ENCODE data around the gene HEATR5B. TPM values are rescaled to one million over a fixed set of nuclear protein-coding genes. Genes with fewer than 3 reads are reported as not detected.

Gene HEATR5B
- total and polyA plus RNA-seq, 10 of the 15 experiments (the other 5 are each of a cell fraction or from before 2014, with no cell fraction given), result 4.1 to 34.7 (median 17.7) TPM

DNA sequence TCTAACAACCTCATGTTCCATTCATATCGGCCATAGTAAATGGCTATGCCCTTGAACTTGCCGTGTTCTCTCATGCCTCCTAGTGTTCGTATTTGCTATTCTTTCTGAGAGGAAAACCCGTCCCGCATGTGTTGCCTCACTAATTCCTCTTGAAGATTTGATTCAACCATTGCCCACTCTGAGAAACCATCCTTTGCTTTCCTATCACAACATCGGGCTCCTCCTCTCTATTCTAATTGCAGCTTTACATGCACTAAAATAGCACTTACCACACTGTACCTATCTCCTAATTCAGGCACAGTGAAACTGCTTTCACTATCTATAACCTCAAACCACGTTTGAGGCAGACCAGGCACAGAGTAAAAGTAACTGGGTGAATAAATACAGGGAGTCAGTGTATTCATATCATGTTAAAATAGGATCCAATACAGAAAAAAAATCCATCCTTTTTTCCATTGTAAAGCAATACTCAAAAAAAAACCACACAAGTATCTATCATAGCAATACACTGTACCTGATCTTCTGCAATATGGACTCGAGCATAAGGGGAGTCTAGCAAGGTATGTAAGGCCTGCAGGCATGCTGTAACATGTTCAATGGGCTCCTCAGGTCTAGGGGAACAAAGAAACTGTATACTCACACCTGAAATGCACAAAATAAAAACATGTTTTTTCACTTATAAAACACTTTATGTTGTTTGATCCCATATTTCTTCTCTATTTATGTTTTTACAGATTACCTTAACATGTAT, 78.9 kb downstream of the HEATR5B start (continued):
- TF ChIP-seq, protein P1, sequence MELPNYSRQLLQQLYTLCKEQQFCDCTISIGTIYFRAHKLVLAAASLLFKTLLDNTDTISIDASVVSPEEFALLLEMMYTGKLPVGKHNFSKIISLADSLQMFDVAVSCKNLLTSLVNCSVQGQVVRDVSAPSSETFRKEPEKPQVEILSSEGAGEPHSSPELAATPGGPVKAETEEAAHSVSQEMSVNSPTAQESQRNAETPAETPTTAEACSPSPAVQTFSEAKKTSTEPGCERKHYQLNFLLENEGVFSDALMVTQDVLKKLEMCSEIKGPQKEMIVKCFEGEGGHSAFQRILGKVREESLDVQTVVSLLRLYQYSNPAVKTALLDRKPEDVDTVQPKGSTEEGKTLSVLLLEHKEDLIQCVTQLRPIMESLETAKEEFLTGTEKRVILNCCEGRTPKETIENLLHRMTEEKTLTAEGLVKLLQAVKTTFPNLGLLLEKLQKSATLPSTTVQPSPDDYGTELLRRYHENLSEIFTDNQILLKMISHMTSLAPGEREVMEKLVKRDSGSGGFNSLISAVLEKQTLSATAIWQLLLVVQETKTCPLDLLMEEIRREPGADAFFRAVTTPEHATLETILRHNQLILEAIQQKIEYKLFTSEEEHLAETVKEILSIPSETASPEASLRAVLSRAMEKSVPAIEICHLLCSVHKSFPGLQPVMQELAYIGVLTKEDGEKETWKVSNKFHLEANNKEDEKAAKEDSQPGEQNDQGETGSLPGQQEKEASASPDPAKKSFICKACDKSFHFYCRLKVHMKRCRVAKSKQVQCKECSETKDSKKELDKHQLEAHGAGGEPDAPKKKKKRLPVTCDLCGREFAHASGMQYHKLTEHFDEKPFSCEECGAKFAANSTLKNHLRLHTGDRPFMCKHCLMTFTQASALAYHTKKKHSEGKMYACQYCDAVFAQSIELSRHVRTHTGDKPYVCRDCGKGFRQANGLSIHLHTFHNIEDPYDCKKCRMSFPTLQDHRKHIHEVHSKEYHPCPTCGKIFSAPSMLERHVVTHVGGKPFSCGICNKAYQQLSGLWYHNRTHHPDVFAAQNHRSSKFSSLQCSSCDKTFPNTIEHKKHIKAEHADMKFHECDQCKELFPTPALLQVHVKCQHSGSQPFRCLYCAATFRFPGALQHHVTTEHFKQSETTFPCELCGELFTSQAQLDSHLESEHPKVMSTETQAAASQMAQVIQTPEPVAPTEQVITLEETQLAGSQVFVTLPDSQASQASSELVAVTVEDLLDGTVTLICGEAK (IDR thresholded peaks at IDR 0.05; ENCODE audit: borderline replicate concordance), result no peak
- no peak for TF ChIP-seq SP1 (IDR thresholded peaks at IDR 0.05; ENCODE audit: low read depth, low read length)
- TF ChIP-seq, protein P2, sequence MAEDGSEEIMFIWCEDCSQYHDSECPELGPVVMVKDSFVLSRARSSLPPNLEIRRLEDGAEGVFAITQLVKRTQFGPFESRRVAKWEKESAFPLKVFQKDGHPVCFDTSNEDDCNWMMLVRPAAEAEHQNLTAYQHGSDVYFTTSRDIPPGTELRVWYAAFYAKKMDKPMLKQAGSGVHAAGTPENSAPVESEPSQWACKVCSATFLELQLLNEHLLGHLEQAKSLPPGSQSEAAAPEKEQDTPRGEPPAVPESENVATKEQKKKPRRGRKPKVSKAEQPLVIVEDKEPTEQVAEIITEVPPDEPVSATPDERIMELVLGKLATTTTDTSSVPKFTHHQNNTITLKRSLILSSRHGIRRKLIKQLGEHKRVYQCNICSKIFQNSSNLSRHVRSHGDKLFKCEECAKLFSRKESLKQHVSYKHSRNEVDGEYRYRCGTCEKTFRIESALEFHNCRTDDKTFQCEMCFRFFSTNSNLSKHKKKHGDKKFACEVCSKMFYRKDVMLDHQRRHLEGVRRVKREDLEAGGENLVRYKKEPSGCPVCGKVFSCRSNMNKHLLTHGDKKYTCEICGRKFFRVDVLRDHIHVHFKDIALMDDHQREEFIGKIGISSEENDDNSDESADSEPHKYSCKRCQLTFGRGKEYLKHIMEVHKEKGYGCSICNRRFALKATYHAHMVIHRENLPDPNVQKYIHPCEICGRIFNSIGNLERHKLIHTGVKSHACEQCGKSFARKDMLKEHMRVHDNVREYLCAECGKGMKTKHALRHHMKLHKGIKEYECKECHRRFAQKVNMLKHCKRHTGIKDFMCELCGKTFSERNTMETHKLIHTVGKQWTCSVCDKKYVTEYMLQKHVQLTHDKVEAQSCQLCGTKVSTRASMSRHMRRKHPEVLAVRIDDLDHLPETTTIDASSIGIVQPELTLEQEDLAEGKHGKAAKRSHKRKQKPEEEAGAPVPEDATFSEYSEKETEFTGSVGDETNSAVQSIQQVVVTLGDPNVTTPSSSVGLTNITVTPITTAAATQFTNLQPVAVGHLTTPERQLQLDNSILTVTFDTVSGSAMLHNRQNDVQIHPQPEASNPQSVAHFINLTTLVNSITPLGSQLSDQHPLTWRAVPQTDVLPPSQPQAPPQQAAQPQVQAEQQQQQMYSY (CRISPR knock-in tag; IDR thresholded peaks at IDR 0.05), result no peak

All from GM12878 (cell line).